Glomerular endothelial cell (primary cell): Measurements from ENCODE around the gene PRELID1. TPM values are rescaled to one million over a fixed set of nuclear protein-coding genes. Genes with fewer than 3 reads are reported as not detected.
"Not testable (repeated sequence)": the region's sequence is repeated elsewhere in the genome, so short reads cannot be mapped to it uniquely, and the experiment has no call there.

ENCODE experiments used
- DNase-seq: peaks from one replicate; pipeline ENCODE4 v3.0.0-alpha.2; 2011; ENCODE audit warnings: low read depth, low spot score; ENCODE audit errors: extremely low read depth
- total RNA-seq: library from RNA; depleted of rRNA; stranded (reverse); fragments of >200 nt; gene quantifications from 2 replicates; pipeline ENCODE4 v1.2.3, GENCODE V29; 2015

Gene PRELID1
- total RNA-seq, 1 donor from 2014 or later, result 147 TPM

DNA sequence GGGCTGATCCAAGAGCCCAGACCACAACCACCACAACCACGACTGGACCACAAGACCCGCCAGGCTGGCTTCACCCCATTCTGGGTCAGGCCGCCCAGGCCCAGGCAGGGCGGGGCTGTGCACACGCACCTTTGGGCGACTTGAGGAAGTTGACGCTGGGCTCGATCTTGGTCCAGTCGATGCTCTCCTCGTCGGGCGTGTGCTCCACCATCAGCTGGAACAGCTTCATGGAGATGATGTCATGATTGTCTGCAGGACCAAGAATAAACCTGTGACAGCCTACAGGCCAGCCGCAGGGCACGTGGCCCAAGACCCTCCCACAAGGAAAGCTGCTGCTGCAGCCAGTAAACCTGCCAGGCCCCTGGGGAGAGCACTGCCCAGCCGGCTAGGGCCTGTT, 30.6 kb downstream of the PRELID1 start:
- DNase-seq, result no peak

DNA sequence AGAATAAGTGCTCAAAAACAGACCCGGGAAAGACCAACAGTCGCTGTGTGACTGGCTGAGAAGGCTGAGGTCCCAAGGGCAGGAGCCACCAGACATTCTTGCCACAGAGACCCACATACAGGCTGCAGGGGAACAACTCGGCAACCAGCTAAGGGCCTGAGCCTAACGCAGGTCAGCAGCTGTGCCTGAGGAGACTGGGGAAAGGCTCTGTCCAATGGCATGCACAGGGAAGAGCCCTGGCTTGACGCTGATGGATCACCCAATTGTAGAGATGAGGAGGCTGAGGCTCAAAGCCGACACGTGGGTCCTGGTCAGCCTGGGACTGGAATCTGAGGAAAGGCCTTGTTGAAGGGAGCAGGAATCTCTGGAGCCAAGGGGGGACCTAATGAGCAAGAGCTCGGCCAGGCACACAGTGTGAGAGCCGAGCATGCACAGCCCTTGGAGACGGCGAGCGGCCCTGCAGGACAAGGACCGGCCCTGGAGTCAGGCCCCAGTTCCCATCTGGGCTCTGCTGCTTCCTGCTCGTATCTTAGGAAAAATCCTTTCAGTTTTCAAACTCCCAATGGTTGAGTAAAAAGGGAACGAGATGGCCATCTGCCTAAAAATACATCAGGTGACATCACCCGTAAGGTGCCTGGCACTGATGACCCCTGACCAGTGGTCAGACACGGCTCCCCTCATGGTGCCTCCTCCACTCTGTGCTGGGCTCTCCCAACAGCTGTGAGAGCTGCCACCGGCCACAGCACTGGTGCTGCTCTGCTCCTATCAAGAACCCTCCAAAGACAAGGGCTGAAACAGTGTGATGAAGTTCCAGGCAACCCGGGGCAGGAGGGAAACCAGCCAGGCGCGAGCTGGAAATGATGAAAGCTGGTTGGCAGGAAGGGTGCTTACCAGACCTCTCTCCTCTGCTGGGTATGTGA, 31.4 kb downstream of the PRELID1 start:
- DNase-seq, result no peak

DNA sequence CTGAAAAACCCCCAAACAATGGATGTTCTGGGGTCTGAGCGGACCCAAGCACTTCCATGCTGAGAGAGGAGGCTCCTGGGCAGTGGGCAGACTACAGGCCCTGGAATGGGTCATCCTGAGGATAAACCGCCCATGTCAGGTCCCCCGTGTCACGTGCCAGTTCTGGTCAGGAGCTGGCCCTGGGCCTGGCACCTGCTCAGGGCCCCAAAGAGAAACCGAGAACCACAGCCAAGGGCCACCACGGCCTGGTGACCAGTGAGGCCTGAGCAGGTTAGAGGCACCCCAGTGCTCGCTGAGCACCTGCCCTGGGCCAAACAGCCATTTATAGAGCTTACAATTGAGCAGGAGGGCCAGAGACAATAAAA, 32.1 kb downstream of the PRELID1 start:
- no peak for DNase-seq

DNA sequence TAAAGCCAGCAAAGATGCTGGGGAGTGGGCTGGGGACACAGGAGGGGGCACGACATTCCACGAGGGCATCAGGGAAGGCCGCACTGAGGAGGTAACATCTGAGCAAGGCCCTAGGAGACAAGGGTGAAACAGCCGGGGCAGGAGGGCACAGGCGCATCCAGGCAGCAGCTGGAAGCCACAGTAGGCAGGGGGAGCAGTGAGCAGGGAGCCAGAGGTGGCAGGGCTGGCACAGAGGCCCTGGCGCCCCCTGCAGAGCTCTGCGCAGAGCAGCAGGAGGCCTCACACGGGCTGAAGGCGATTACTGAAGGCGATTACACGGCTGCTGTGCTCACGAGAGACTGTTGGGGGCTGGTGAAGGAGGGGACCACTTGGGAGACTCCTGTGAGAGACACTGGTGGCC, 32.5 kb downstream of the PRELID1 start:
- no peak for DNase-seq

DNA sequence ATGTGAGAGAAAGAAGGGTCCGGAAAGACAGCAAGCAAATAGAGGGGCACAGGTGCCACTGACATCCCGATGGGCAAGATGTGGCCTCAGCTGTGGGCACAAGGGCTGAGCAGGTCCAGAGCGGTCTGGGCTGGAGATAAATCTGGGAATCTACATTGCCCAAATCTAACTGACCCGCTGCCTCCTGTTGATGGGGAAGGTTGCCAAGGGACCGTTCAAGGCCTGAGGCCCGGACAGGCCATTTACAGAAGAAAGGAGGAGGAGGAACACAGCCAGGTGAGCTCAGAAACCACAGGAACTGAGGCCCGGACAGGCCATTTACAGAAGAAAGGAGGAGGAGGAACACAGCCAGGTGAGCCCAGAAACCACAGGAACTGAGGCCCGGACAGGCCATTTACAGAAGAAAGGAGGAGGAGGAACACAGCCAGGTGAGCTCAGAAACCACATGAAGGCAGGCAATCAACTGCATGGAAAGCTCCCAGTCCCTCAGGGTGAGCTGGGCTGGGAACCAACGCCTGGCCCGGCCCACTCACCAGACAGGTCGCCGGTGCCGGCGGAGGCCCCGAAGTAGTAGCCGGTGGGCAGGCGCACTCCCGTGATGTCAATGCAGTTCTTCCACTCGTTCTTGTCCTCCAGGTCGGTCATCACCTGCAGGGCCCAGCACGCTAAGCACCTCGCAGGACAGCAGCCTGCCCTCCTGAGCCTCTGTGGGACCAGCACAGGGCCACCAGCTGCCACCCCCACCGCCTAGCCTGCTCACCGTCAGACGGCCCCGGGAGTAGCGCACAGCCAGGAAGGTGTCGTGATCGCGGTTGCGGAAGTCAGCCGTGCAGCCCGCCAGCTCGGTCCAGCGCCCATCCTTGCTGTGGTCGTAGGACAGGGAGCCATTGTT, 33.2 kb downstream of the PRELID1 start:
- DNase-seq, result no peak

DNA sequence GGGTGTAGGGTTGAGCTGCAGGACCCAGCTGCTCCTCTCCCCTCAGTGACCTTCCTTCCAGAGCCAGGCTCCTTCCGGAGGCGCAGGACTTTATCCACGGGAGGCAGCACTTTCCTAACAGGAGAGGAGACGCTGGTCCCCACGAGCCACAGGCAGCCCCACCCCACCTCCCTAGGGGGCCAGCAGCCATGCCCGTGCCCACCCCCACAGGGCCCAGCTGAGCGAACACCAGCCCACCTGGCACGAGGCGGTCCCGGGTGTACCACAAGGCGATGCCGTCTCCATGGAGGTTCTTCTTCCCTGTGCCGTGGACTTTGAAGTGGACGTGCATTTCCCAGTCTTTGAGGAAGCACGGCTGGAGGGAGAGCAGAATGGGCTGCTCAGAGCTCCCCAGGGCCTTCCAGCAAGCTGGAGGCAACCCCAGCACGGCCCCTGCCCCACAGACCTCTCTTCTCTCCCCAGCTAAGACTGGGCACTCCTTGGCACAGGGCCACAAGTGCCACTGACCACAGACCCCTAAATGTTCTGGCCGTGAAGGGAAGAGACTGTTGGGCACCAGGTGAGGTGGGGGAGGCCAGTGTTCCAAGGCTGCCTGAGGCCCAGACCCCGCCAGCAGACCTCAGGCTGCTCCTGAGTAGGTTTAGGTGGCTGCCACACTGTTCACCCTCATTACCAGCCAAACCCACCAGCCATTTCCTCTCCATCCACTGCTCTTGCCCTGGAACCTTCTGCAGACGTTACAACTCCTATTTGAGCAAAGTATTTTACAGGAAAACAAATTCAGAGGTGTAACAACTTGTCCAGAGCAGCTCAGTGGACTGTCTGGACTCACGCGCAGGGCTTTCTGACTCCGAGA, 34.9 kb downstream of the PRELID1 start:
- no peak for DNase-seq

DNA sequence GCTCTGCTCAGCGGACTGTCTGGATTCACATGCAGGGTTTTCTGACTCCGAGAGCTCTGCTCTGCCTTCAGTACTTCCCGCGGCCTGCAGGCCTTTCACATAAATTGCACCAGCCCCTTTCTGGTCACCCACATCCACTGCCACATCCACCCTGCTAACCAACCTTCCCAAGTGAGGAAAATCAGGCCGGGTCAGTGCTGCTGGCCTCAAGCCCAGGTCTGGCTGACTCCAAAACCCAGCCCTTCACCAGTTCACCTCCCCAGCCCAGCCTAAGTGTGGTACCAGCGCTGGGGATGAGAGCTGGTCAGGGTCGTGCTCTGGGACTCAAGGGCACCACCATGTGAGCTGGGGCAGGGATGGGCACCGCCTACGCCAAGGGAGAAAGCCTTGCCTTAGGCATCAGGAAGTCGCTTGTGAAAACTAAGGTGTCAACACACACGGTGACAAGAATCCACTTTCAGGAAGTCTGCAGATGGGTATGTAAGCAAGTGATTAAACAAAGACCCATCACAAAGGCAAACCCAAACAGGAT, 35.6 kb downstream of the PRELID1 start:
- DNase-seq, result no peak

DNA sequence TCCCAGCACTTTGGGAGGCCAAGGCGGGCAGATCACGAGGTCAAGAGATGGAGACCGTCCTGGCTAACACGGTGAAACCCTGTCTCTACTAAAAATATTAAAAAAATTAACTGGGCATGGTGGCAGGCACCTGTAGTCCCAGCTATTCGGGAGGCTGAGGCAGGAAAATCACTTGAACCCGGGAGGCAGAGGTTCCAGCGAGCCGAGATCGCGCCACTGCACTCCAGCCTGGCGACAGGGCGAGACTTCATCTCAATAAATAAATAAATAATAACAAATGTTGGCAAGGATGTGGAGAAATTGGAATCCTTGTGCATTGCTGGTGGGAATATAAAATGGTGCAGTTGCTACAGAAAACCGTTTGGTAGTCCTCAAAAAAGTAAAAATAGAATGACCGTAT, 39.4 kb downstream of the PRELID1 start:
- not testable (repeated sequence) for DNase-seq

DNA sequence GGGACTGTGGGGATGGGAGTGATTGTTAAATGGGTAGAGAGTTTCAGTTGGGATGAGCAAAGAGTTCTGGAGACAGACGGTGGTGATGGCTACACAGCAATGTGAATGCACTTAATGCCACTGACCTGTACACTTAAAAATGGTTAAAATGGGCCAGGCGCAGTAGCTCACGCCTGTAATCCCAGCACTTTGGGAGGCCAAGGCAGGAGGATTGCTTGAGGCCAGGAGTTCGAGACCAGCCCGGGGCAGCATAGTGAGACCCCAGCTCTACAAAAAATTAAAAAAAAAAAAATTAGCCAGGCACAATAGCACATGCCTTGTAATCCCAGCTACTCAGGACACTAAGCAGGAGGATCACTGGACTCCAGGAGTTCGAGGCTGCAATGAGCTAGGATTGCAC, 40.2 kb downstream of the PRELID1 start:
- no peak for DNase-seq

DNA sequence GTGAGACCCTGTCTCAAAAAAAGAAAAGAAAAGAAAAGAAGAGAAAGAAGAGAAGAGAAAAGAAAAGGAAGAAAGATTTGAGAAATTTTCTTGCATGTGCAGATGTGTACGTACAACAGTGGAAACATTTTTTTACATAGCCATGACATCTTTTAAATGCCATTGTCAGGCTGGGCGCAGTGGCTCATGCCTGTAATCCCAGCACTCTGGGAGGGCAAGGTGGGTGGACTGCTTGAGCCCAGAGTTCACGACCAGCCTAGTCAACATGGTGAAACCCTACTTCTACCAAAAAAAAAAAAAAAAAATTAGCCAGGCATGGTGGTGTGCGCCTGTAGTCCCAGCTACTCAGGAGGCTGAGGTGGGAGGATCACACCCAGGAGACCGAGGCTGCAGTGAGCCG, 41.3 kb downstream of the PRELID1 start:
- no peak for DNase-seq

DNA sequence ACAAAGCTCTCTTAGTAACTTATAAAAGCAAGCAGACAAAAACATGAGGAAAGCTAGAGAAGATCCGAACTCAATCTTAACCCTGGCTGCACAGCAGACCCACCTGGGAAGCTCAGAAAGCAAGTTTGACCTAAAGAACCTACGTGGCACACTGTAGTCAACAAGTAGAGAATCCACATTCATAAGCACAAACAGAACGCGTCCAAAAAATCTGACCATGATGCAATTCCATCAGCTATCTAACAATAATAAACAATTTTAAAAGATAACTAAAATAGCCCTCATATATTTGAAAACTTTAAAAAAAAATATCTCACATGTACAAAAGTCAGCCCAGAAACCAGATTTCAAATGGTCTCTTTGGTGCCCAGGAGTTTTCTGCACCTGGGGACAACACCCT, 43.2 kb downstream of the PRELID1 start:
- no peak for DNase-seq

DNA sequence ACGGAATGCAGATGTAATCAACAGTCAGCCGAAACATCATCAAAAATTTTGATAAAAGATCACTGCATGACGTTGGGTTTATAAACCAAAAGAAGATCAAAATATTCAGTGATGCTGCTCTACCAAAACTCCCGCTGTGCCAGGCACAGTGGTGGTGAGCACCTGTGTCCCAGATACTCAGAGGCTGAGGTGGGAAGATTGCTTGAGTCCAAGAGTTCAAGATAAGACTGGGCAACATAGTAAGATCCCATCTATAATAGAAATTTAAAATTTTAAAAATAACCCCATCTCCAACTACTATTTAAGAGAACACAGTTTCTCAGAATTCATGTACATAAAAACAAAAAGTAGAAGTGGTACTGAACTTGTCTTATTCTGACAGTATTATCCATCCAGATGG, 44.1 kb downstream of the PRELID1 start:
- DNase-seq, result no peak

DNA sequence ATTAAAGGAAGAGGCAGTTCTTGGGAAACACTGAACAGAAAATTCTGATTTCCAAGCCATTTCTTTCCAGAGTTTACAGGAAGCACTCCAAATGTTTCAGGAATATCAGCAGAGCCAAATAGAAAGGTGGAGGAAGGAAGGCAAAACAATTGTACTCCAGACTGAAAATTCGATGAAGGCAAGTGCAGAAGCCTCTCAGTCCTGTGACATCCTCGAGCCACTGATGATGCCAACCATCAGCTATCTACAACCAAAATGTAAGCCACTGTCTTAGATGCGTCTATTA, 45.7 kb downstream of the PRELID1 start:
- DNase-seq, result no peak

DNA sequence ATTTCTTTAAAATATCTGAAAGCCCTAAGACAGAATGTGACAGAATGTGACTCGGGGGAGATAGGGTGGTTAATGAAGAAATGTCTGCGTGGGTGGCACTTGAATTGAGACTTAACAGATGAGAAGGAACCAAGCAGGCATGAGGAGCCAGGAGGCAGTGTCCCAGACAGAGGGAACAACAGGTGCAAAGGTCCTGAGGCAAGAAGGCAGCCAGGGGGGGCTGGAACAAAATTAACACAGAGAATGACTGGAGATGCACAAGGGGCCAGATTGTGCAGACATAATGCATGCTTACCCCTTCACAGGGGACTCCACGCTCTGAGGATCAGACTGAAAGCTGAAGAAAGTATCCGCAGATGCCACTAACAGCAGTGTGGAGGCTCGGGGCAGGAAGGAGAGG, 46.2 kb downstream of the PRELID1 start:
- no peak for DNase-seq

DNA sequence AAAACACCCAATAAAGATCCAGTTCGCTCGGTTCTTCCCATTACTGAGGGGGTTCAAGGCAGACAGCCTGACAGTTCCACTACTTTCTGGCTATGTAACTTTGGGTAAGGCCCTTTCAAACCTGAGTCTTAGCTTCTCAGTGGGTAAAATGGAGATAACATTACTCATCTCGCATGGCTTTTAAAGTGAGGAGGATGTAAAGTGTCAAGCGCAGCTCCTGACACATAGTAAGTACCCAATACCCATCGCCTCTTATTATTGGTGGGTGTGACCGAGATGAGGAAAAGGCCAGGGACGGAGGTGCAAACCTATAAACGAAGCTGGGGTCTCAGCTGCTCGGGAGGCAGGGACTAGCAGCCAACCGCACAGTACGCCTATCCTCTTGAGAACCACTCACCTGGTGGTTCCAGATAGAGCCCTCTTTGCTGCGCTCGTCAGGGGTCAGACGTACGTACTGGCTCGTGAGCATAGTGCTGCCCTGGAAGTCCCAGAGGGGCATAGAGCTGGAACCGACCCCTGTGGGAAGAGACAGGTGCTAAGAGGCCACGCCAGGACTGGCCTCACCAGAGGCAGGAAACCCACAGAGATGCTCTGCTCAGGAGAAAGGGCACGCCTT, 47.3 kb downstream of the PRELID1 start:
- no peak for DNase-seq

DNA sequence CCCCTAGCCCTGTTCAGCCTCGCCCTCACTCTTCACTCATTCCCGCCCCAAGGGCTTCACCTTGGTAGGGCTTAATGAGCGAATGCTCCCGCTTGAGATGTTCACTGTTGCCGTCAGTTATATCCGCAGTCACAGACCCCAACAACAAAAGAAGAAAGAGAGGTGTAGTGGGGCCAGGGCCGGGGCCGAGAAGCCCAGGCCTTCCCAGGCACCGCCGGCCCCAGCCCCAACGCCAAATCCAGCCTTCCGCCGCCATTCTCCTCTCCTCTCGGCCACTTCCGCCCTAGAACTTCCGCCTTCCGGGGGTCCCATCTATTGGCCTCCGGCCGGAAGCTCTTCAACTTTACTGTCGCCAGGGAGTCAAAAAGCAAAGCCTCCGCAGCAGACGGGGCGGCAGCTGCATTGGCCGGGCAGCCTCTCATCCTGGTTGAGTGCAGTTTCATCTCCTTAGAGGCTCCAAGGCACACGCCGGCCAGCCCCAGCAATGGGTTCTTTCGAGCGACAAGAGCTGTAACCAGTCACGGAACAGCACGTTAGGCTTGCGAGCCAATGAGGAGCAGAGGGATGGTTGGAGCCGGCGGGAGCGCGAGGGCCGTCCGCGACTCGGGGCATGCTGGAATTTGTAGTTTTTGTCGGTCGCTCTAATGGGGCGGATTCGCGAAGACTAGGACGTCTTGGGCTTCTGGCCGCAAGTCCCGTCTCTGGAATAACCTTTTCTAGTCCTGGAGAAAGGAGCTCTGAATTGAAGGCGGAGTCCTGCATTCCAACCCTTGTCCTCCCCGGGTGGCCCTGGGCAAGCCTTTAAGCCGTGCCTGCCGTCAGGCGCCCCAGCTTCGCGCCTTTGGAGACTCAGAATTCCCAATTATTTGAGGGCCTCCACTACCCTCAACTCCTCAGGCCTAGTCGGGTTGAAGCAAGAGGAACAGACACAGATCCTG, 48.1 kb downstream of the PRELID1 start, which contains the start of gene LMAN2:
TSS of gene LMAN2 (minus strand) at position 277 of the 938 bp plus-strand sequence. CDS start at position 256, 21 bp downstream.
- DNase-seq, result peak; percentile 81

DNA sequence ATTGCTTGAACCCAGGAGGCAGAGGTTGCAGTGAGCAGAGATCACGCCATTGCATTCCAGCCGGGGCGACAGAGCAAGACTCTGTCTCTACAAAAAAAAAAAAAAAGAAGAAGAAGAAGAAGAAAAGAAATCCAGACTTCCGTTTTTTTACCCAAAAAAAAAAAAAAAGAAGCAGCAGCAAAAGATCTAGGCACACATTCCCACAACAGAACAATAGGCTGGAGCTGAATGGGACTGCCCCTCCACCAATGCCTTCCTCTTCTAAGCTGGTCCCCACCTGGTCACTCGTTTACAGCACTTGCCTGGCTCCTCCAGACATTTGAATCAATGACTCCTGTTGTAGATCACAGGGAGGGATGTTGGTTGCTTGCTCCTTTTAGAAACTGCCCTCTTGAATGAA, 49.5 kb downstream of the PRELID1 start:
- DNase-seq, result no peak

DNA sequence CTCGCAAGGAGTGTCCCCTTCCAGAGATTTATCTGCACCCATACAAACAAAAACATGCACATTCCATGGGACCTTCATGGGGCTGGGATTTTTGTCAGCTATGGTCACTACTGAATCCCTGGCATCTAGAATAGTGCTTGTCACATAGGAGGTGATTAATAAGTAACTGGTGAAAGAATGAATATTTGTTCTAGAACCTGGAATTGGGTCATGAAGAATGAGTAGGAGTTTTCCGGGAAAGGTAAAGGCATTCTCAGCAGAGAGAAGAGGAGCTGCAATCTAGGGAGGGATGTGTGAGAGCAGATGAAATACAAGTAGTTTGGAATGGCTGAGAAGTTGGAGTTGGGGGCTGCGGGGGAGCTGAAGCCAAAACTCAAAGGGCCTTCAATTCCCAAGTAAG, 50.7 kb downstream of the PRELID1 start:
- no peak for DNase-seq

DNA sequence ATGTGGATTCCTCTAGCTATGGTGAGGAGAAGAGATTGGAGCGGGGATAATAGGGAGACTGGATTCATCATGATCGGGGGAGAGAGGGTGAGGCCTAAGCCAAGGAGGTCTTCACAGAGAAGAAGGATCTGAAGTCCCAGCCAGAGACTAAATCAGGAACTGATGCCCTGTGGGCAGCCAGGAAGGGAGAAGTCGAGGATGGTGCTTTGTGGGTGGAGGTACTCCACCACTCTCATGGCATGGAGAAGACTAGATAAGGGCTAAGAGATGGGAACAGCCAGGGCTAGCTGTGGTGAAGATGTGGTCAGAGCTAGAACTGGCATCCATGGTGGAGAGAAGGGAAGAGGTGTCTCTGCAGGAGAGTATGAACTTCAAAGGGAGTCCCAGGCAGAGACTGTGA, 51.1 kb downstream of the PRELID1 start:
- no peak for DNase-seq
